SU-DHL-6 (cell line): ENCODE measurements around the gene EHD4.

Source experiments
- H2AFZ ChIP-seq: fragments of 200-600 bp; sonication (generic); 2 replicates; pipeline ENCODE4 v1.6.1; 2014; ENCODE audit warnings: low read depth, mild to moderate bottlenecking, moderate library complexity, mixed read lengths, antibody characterized with exemption, low read length; ENCODE audit not compliant: severe bottlenecking
- H3F3A ChIP-seq: fragments of 200-600 bp; shearing (Covaris generic); 2 replicates; pipeline ENCODE4 v1.6.0; 2016; ENCODE audit warnings: antibody characterized with exemption, mild to moderate bottlenecking; ENCODE audit not compliant: insufficient read depth
- H3K27ac ChIP-seq: fragments of 200-600 bp; sonication (generic); 2 replicates; pipeline ENCODE4 v1.5.1; 2016; ENCODE audit warnings: low read depth, mild to moderate bottlenecking, low read length, moderate library complexity, mixed read lengths
- H3K27me3 ChIP-seq: fragments of 200-600 bp; sonication (generic), shearing (Covaris generic); 2 replicates; pipeline ENCODE4 v1.6.0; 2014; ENCODE audit warnings: mild to moderate bottlenecking, low read length
- H3K36me3 ChIP-seq: fragments of 200-600 bp; sonication (generic); 2 replicates; pipeline ENCODE4 v1.6.1; 2014; ENCODE audit warnings: mild to moderate bottlenecking, low read length, mixed read lengths
- H3K4me2 ChIP-seq: fragments of 300-600, 200-600 bp; shearing (Covaris generic), sonication (generic); 2 replicates; pipeline ENCODE4 v1.6.0; 2014; ENCODE audit warnings: low read length, low read depth, mild to moderate bottlenecking; ENCODE audit not compliant: poor library complexity, severe bottlenecking
- H3K4me3 ChIP-seq: fragments of 200-600 bp; sonication (generic); 2 replicates; pipeline ENCODE4 v1.5.1; 2014; ENCODE audit warnings: antibody characterized with exemption, low read length, mild to moderate bottlenecking, mixed read lengths; ENCODE audit not compliant: insufficient read depth, poor library complexity, severe bottlenecking
- H3K79me2 ChIP-seq: fragments of 200-600 bp; sonication (generic); 2 replicates; pipeline ENCODE4 v1.6.1; 2014; ENCODE audit warnings: mild to moderate bottlenecking, low read length, moderate library complexity; ENCODE audit not compliant: insufficient read depth
- H3K9ac ChIP-seq: fragments of 200-600 bp; sonication (generic); 2 replicates; pipeline ENCODE4 v1.7.0; 2014; ENCODE audit warnings: mild to moderate bottlenecking, low read length
- H3K9me2 ChIP-seq: fragments of 200-600 bp; sonication (generic); replicated peaks from 2 replicates; pipeline ENCODE4 v1.6.1; 2014; ENCODE audit warnings: low read length; ENCODE audit not compliant: insufficient read depth
- H3K9me3 ChIP-seq: fragments of 200-600 bp; sonication (generic); 2 replicates; pipeline ENCODE4 v1.6.1; 2014; ENCODE audit warnings: low read length, mixed read lengths; ENCODE audit not compliant: insufficient read depth
- H4K20me1 ChIP-seq: fragments of 200-600 bp; sonication (generic); 2 replicates; pipeline ENCODE4 v1.6.1; 2014; ENCODE audit warnings: low read depth, mild to moderate bottlenecking, antibody characterized with exemption, low read length, moderate library complexity, mixed read lengths
- CTCF ChIP-seq: fragments of 200-600 bp; sonication (generic); IDR thresholded peaks from one replicate; pipeline ENCODE4 v1.5.1; 2017; ENCODE audit warnings: antibody characterized with exemption, mild to moderate bottlenecking, low read length, moderate library complexity; ENCODE audit not compliant: insufficient read depth, poor library complexity, severe bottlenecking
- EZH2phosphoT487 ChIP-seq: fragments of 200-600 bp; sonication (generic), shearing (Covaris generic); conservative IDR thresholded peaks from 2 replicates; pipeline ENCODE4 v1.6.1; 2018; ENCODE audit warnings: mild to moderate bottlenecking, antibody characterized with exemption, low read length, moderate library complexity, mixed read lengths

Gene EHD4

GRCh38 chr15:41847206-41847605 is 125.2 kb downstream of the EHD4 start:
- Histone ChIP-seq H3K4me2 (no peak overlapping the region), H3K36me3 (no peaks in the 10 kb centered on the region), H3K27ac (no peak overlapping the region), H3F3A (no peaks in the 10 kb centered on the region), H3K9me3 (no peaks in the 10 kb centered on the region), H3K27me3 (no peaks in the 10 kb centered on the region), H3K79me2 (no peaks in the 10 kb centered on the region), H3K4me3 (no peak overlapping the region), H3K9ac (no peak overlapping the region), H2AFZ (no peak overlapping the region), H3K9me2 (no peaks in the 10 kb centered on the region), H4K20me1 (no peaks in the 10 kb centered on the region)
- TF ChIP-seq EZH2phosphoT487 (no peak), CTCF (no peak)
